Cardiac septum (tissue), 1 donor: Measurements from ENCODE around the gene OR2AT4. TPM values are rescaled to one million over a fixed set of nuclear protein-coding genes. Genes with fewer than 3 reads are reported as not detected.

Experiments used
- DNase-seq: peaks from one replicate; pipeline ENCODE4 v3.0.0-alpha.2; 2020; ENCODE audit warnings: low spot score
- intact Hi-C: fragments of 100-400 bp; cut with DNase I; formaldehyde crosslinking; loops from one replicate; pipeline ENCODE4 v1.14.0; 2022
- total RNA-seq: library from RNA; stranded (reverse); fragmentation: NEBNext Ultra II Directional; extraction: Animal tissue kit (Norgen Biotek cat#: 25700); gene quantifications from one replicate; pipeline ENCODE4 v1.2.1, GENCODE V29; 2021
- donor health status: DM: no; HTN: no; CAD: no.

The OR2AT4 gene
- total RNA-seq, 1 donor from 2014 or later: not detected

- no peak for DNase-seq
- intact Hi-C loops: no loop called here
Observed at GRCh38 chr11:75040167-75040770, 56.4 kb downstream of the OR2AT4 start.

- intact Hi-C loops: no loop called here
- DNase-seq: no peak
Observed at GRCh38 chr11:75035911-75036565, 60.6 kb downstream of the OR2AT4 start.

DNA sequence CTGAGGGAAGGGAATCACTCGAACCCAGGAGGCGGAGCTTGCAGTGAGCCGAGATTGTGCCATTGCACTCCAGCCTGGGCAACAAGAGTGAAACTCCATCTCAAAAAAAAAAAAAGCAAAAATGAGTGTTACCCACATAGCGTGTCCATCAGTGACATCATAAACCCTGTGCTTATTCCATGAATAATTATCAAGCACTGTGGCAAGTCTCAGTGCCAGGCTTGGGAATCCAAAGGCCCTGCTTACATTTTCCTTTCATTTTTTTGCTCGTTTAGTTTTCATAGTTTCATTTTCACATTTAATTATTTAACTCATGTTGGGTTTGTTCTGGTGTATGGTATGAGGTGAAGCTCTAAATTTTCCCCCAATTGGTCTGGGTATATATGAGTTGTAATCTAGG, 61.4 kb downstream of the OR2AT4 start:
- intact Hi-C loops: no loop called here
- no peak for DNase-seq

- no peak for DNase-seq
- intact Hi-C loops: loop anchor here (2.0 kb wide), 1 partner anchor 103 kb away; no protein-coding TSS in a partner anchor
Observed at GRCh38 chr11:75033916-75034315, 62.8 kb downstream of the OR2AT4 start.

DNA sequence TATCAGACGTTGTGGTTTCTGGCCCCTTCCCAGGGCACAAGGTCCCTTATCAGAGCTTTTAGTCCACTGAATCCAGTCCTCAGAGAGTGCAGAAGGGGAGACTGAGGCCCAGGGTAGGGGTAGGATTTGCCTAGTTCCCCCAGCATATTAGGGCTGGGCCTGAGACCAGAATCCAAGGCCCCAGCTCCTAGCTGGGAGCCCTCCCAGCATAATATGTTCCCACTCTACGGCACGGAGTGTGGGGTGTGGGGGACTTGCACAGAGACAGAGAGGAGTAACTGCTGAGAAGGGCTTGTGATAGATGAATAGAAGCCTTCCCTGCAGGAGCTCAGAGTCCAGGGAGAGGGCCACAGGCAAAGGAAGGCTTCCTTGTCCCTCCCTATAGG, 64.1 kb downstream of the OR2AT4 start:
- intact Hi-C loops: loop anchor here (2.0 kb wide), 1 partner anchor 102 kb away; no protein-coding TSS in a partner anchor
- no peak for DNase-seq

- intact Hi-C loops: loop anchor here (2.0 kb wide), 1 partner anchor 101 kb away; no protein-coding TSS in a partner anchor
- DNase-seq: no peak
Observed at GRCh38 chr11:75031771-75032549, 64.7 kb downstream of the OR2AT4 start.

Other genes starting within 250 kb of the OR2AT4 start
- gene XRRA1, start 147.8 kb downstream of the OR2AT4 start, total RNA-seq: 5.2 TPM
- 86.9 TPM for gene SPCS2, start 147.6 kb downstream of the OR2AT4 start, total RNA-seq
- gene NEU3, start 107.9 kb downstream of the OR2AT4 start, total RNA-seq: 9.3 TPM
- gene SLCO2B1, start 54.2 kb upstream of the OR2AT4 start, total RNA-seq: 14.3 TPM
- gene TPBGL, start 143.9 kb upstream of the OR2AT4 start, total RNA-seq: 0.08 TPM